HCT116 (cell line): Measurements from ENCODE around the gene PRM1. TPM values are rescaled to one million over a fixed set of nuclear protein-coding genes. Genes with fewer than 3 reads are reported as not detected.

Source experiments
- ATAC-seq: fragments of 200-7000 bp; cut with Tn5 transposase; 2 replicates; pipeline ENCODE4 v1.9.1; 2020; ENCODE audit warnings: mild to moderate bottlenecking, moderate library complexity
- BruUV-seq: library from RNA; stranded (reverse); fragments of 400-500 nt; replicated peaks from 2 replicates; lab custom pipeline; 2021; lab: Mats Ljungman, UMichigan
- CTCF ChIA-PET: fragments of 300-600 bp; sonication (Branson Sonifier 250); formaldehyde crosslinking; loops from one replicate; lab custom pipeline; 2021; ENCODE audit warnings: antibody characterized with exemption; lab: Charles Lee
- POLR2A ChIA-PET: fragments of 300-600, 350-600 bp; sonication (Branson Sonifier 250); formaldehyde crosslinking; loops from one replicate; lab custom pipeline; 2021; ENCODE audit warnings: antibody characterized with exemption; lab: Charles Lee
- RAD21 ChIA-PET, 2 experiments: fragments of 300-600 bp; sonication (Branson Sonifier 250); formaldehyde crosslinking; loops; one replicate each; lab custom pipeline; 2023; ENCODE audit warnings: low total read pairs in 2 of 2; ENCODE audit not compliant: uncharacterized antibody in 2 of 2, unreplicated experiment in 2 of 2, low non-redundant PET in 1 of 2; lab: Charles Lee
- DNase-seq: peaks from one replicate; pipeline ENCODE4 v3.0.0-alpha.2; 2010; ENCODE audit warnings: low read depth, low spot score
- H2AFZ ChIP-seq: fragments of 200-600 bp; shearing (Covaris generic), sonication (generic); 2 replicates; pipeline ENCODE4 v1.6.1; 2017; ENCODE audit warnings: low read depth, mixed run types, mixed read lengths, antibody characterized with exemption, low read length; ENCODE audit not compliant: poor library complexity, severe bottlenecking
- H3K27ac ChIP-seq: 2 replicates; pipeline ENCODE4 v1.5.1; 2012; ENCODE audit warnings: low read depth, low read length
- H3K27me3 ChIP-seq: fragments of 200-600 bp; sonication (generic); 2 replicates; pipeline ENCODE4 v1.6.1; 2016; ENCODE audit warnings: mixed run types, low read length, mixed read lengths; ENCODE audit not compliant: insufficient read depth
- H3K36me3 ChIP-seq, 2 experiments: fragments of 200-500 bp in 1 of 2; fragments of 200-600 bp in 1 of 2; sonication (Bioruptor generic) in 1 of 2; sonication (generic) in 1 of 2; 2 replicates each; pipeline versions ENCODE4 v1.5.1 to v1.6.1; 2014 to 2016; ENCODE audit warnings: low read length in 2 of 2, inconsistent platforms in 1 of 2, mixed read lengths in 1 of 2, mixed run types in 1 of 2; ENCODE audit not compliant: insufficient read depth in 2 of 2, control insufficient read depth in 1 of 2
- H3K4me1 ChIP-seq, 2 experiments: fragments of 200-600 bp in 1 of 2; sonication (generic) in 1 of 2; 2 replicates each; pipeline versions ENCODE4 v1.5.1 to v1.6.1; 2012 to 2017; ENCODE audit warnings: low read length in 2 of 2, inconsistent platforms in 1 of 2, mild to moderate bottlenecking in 1 of 2, mixed read lengths in 1 of 2, mixed run types in 1 of 2, moderate library complexity in 1 of 2; ENCODE audit not compliant: insufficient read depth in 2 of 2, control insufficient read depth in 1 of 2
- H3K4me2 ChIP-seq: fragments of 200-600 bp; sonication (generic); 2 replicates; pipeline ENCODE4 v1.6.1; 2017; ENCODE audit warnings: mixed run types, low read length, mixed read lengths
- H3K4me3 ChIP-seq, 2 experiments: fragments of 200-600 bp in 1 of 2; sonication (generic) in 1 of 2; replicated peaks in 1 of 2; 2 replicates each; pipeline ENCODE4 v1.5.1; 2011 to 2016; ENCODE audit warnings: low read length in 2 of 2, control low read depth in 1 of 2, low read depth in 1 of 2, mild to moderate bottlenecking in 1 of 2, mixed read lengths in 1 of 2, mixed run types in 1 of 2
- H3K79me2 ChIP-seq: fragments of 200-600 bp; sonication (generic); 2 replicates; pipeline ENCODE4 v1.6.1; 2017; ENCODE audit warnings: mild to moderate bottlenecking, mixed run types, low read length, moderate library complexity, mixed read lengths; ENCODE audit not compliant: insufficient read depth
- H3K9ac ChIP-seq: fragments of 200-600 bp; sonication (generic); 2 replicates; pipeline ENCODE4 v1.6.1; 2016; ENCODE audit warnings: low read length, mixed read lengths
- H3K9me2 ChIP-seq: fragments of 200-600 bp; sonication (generic), shearing (Covaris generic); 2 replicates; pipeline ENCODE4 v1.6.1; 2017; ENCODE audit warnings: mixed run types, mild to moderate bottlenecking, moderate library complexity; ENCODE audit not compliant: insufficient read depth
- H3K9me3 ChIP-seq, 2 experiments: fragments of 200-500 bp in 1 of 2; fragments of 200-600 bp in 1 of 2; sonication (Bioruptor generic) in 1 of 2; sonication (generic) in 1 of 2; 2 replicates each; pipeline ENCODE4 v1.6.1; 2014 to 2017; ENCODE audit warnings: low read length in 2 of 2, mixed read lengths in 2 of 2, inconsistent platforms in 1 of 2, low read depth in 1 of 2, mild to moderate bottlenecking in 1 of 2, mixed run types in 1 of 2, moderate library complexity in 1 of 2; ENCODE audit not compliant: control insufficient read depth in 1 of 2, insufficient read depth in 1 of 2
- H4K20me1 ChIP-seq: fragments of 200-600 bp; sonication (generic), shearing (Covaris generic); 2 replicates; pipeline ENCODE4 v1.6.1; 2017; ENCODE audit warnings: mixed run types, mild to moderate bottlenecking, moderate library complexity; ENCODE audit not compliant: insufficient read depth
- ATF3 ChIP-seq: IDR thresholded peaks from 2 replicates; pipeline ENCODE4 v1.6.1; 2012
- CBX3 ChIP-seq: IDR thresholded peaks from 2 replicates; pipeline ENCODE4 v1.6.1; 2012; ENCODE audit warnings: low read depth
- CEBPB ChIP-seq: IDR thresholded peaks from 2 replicates; pipeline ENCODE4 v1.6.1; 2012; ENCODE audit warnings: low read depth
- CTCF ChIP-seq, 3 experiments: fragments of 200-600 bp in 1 of 3; sonication (generic) in 1 of 3; IDR thresholded peaks in 2 of 3; conservative IDR thresholded peaks in 1 of 3; 2 replicates each; pipeline ENCODE4 v1.5.1; 2012 to 2017; ENCODE audit warnings: low read depth in 2 of 3, low read length in 2 of 3, antibody characterized with exemption in 1 of 3, borderline replicate concordance in 1 of 3, control low read depth in 1 of 3, mild to moderate bottlenecking in 1 of 3, mixed read lengths in 1 of 3, mixed run types in 1 of 3, moderate library complexity in 1 of 3; ENCODE audit not compliant: insufficient read depth in 1 of 3
- EGR1 ChIP-seq: IDR thresholded peaks from 2 replicates; pipeline ENCODE4 v1.6.1; 2012; ENCODE audit warnings: low read depth
- ELF1 ChIP-seq: IDR thresholded peaks from 2 replicates; pipeline ENCODE4 v1.6.1; 2012; ENCODE audit warnings: low read depth, borderline replicate concordance
- EZH2 ChIP-seq: fragments of 200-600 bp; sonication (generic); IDR thresholded peaks from 2 replicates; pipeline ENCODE4 v1.6.1; 2017; ENCODE audit warnings: antibody characterized with exemption, mixed run types
- EZH2phosphoT487 ChIP-seq: fragments of 200-600 bp; IDR thresholded peaks from 2 replicates; pipeline ENCODE4 v1.6.1; 2018; ENCODE audit warnings: antibody characterized with exemption, borderline replicate concordance
- JUND ChIP-seq: IDR thresholded peaks from 2 replicates; pipeline ENCODE4 v1.6.1; 2012
- MAX ChIP-seq: IDR thresholded peaks from 2 replicates; pipeline ENCODE4 v1.6.1; 2012
- POLR2AphosphoS5 ChIP-seq: IDR thresholded peaks from 2 replicates; pipeline ENCODE4 v1.6.1; 2011; ENCODE audit warnings: mild to moderate bottlenecking, low read depth, low read length, moderate library complexity
- RAD21 ChIP-seq: IDR thresholded peaks from 2 replicates; pipeline ENCODE4 v1.6.1; 2012; ENCODE audit warnings: low read depth, mild to moderate bottlenecking
- REST ChIP-seq: IDR thresholded peaks from 2 replicates; pipeline ENCODE4 v1.6.1; 2012; ENCODE audit warnings: low read depth
- SIN3A ChIP-seq: IDR thresholded peaks from 2 replicates; pipeline ENCODE4 v1.6.1; 2012; ENCODE audit warnings: low read depth
- SP1 ChIP-seq: IDR thresholded peaks from 2 replicates; pipeline ENCODE4 v1.6.1; 2012; ENCODE audit warnings: low read depth
- SRF ChIP-seq: IDR thresholded peaks from 2 replicates; pipeline ENCODE4 v1.6.1; 2012; ENCODE audit warnings: low read depth
- TCF7L2 ChIP-seq: IDR thresholded peaks from 2 replicates; pipeline ENCODE4 v1.7.0; 2011; ENCODE audit warnings: borderline replicate concordance, inconsistent platforms; ENCODE audit not compliant: insufficient read depth, insufficient read length; ENCODE audit errors: extremely low read depth
- ZBTB33 ChIP-seq: IDR thresholded peaks from 2 replicates; pipeline ENCODE4 v1.6.1; 2011; ENCODE audit warnings: mild to moderate bottlenecking, low read length, moderate library complexity; ENCODE audit not compliant: insufficient replicate concordance; ENCODE audit errors: extremely low read depth
- ZFX ChIP-seq: fragments of 450-650 bp; IDR thresholded peaks from 2 replicates; pipeline ENCODE4 v1.6.1; 2017
- ZNF274 ChIP-seq: fragments of 200-500 bp; sonication (Bioruptor generic); IDR thresholded peaks from 2 replicates; pipeline ENCODE4 v1.6.1; 2014; ENCODE audit warnings: mild to moderate bottlenecking, low read depth, low read length, inconsistent platforms
- intact Hi-C: fragments of 100-400 bp; cut with micrococcal nuclease; formaldehyde crosslinking; loops from 2 replicates; pipeline ENCODE4 v1.10.0; 2022
- total RNA-seq: library from RNA; stranded (reverse); gene quantifications from one replicate; pipeline ENCODE4 v1.2.1, GENCODE V29; 2021; ENCODE audit not compliant: unreplicated experiment

The PRM1 gene
- total RNA-seq, 1 experiment from 2014 or later = not detected

- CTCF ChIA-PET = no interaction called here
These were observed 4.7 kb upstream of the PRM1 start for GRCh38 chr16:11285842-11286241.

More at GRCh38 chr16:11285842-11286241, 4.7 kb upstream of the PRM1 start:
- Histone ChIP-seq H2AFZ (no peak overlapping the region), H3K4me2 (no peak overlapping the region), H3K79me2 (no peaks in the 10 kb centered on the region), H3K9me3 (no peaks in the 10 kb centered on the region), H3K27ac (no peak overlapping the region), H4K20me1 (no peaks in the 10 kb centered on the region), H3K4me1 (no peaks in the 10 kb centered on the region), H3K27me3 (no peaks in the 10 kb centered on the region), H3K4me3 (no peak overlapping the region), H3K9me2 (no peaks in the 10 kb centered on the region), H3K9ac (no peak overlapping the region), H3K36me3 (no peaks in the 10 kb centered on the region)
- RAD21 ChIA-PET = no interaction called here
- no TSS peak for BruUV-seq
- no peak for TF ChIP-seq SIN3A
- no peak for TF ChIP-seq EZH2
- no peak for TF ChIP-seq SP1
- TF ChIP-seq ZBTB33 = no peak
- TF ChIP-seq EZH2phosphoT487 = no peak
- no peak for TF ChIP-seq JUND
- TF ChIP-seq CBX3 = no peak
- no peak for TF ChIP-seq ELF1
- TF ChIP-seq EGR1 = no peak
- no peak for TF ChIP-seq SRF
- TF ChIP-seq RAD21 = no peak
- TF ChIP-seq MAX = no peak
- no peak for TF ChIP-seq TCF7L2
- TF ChIP-seq POLR2AphosphoS5 = no peak
- no peak for TF ChIP-seq REST
- no peak for TF ChIP-seq ZFX
- TF ChIP-seq CEBPB = no peak
- TF ChIP-seq ZNF274 = no peak
- TF ChIP-seq CTCF (IDR thresholded peaks at IDR 0.05 in 2 of 3, conservative IDR thresholded peaks at IDR 0.05 in 1 of 3; ENCODE audit: borderline replicate concordance in 1 of 3, insufficient read depth in 1 of 3, low read depth in 2 of 3, low read length in 2 of 3) = no peak
- TF ChIP-seq ATF3 = no peak
- no peak for ATAC-seq
- POLR2A ChIA-PET = no interaction called here
- intact Hi-C loops = no loop called here
- no peak for DNase-seq
